ENCODE data around the gene EML3.
"Not testable (repeated sequence)": the region's sequence is repeated elsewhere in the genome, so short reads cannot be mapped to it uniquely, and the experiment has no call there.

The EML3 gene

GRCh38 chr11:62616957-62617356 lies 4.4 kb upstream of the EML3 start:
- not testable (repeated sequence) for DNase-seq

GRCh38 chr11:62615521-62615920 lies 2.9 kb upstream of the EML3 start:
- no peak for DNase-seq

DNA sequence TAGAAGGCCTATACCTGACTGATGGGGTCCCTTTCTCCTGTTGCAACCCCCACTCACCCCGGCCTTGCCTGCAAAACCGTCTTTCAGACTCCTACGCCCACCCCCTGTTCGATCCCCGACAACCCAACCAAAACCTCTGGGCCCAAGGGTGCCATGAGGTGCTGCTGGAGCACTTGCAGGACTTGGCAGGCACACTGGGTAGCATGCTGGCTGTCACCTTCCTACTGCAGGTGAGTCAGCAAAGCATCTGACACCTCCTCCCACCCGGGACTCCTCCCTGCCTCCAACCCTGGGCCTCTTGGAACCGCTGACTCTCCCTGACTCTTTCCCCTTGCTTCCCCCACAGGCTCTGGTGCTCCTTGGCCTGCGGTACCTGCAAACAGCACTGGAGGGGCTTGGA lies 1.7 kb upstream of the EML3 start:
- DNase-seq = no peak

GRCh38 chr11:62613291-62613778 lies 760 bp upstream of the EML3 start:
- no peak for DNase-seq

GRCh38 chr11:62611705-62612365 lies 740 bp downstream of the EML3 start:
- DNase-seq = no peak

- DNase-seq = no peak
Measured at GRCh38 chr11:62610814-62611704, 1.5 kb downstream of the EML3 start.

- no peak for DNase-seq
Measured at GRCh38 chr11:62610403-62610802, 2.2 kb downstream of the EML3 start.

DNA sequence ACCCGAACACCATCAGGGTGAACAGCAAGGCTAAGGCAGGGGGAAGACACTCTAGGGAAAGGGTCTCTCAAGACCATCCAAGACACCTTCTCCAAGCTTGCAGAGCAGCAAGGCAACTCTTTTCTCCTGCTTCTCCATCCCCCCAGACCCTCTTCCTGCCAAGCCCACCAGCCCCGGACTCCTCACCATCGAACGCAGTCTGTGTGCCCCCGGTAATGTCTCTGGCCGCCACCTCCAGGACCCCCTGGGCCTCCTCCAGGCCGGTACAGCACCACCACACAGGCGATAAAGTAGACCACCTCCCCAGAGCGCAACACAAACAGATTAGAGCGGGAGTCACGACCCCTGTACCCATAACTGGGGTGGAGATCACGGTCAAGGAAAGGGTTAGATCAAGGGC lies 3.8 kb downstream of the EML3 start:
- DNase-seq = no peak

DNA sequence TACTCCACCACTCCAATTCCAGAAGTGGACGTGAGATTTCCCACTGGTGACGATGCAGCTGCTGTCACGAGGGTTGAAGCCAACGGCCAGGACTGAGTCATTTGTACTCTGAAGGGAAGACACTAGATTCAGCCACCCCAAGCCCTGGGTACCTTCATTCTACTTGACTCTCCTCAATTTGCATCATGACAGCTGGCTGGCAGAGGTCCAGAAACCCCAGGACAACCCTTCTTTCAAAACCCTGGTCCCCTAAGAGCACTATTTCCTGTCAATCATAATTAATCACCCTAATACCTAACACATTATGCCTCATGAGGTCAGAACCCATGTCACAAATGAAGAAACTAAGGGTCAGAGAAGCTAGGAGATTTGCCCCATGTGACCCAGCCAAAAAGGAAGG lies 4.9 kb downstream of the EML3 start:
- no peak for DNase-seq

- no peak for DNase-seq
Measured at GRCh38 chr11:62605902-62606301, 6.7 kb downstream of the EML3 start.

DNA sequence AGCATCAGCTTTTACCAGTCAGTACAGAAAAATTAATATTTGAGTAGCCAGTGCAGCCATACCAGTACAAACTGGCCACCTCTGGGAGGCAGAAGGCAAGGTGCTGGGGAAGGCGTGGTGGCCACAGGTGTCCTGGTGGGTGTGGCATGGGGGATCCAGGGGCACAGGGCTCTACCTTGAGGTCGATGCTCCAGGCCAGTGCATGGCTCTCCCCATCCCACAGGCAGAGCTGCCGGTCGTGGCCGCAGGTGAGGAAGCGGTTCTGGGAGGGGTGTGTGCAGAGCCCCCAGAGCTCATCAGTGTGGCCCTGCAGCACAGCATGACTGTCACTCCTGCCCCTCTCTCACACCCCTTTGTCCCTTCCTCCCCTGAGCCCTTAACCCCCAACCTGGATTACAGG lies 7.1 kb downstream of the EML3 start:
- no peak for DNase-seq

- DNase-seq = no peak
Measured at GRCh38 chr11:62604460-62605120, 8.0 kb downstream of the EML3 start.

DNA sequence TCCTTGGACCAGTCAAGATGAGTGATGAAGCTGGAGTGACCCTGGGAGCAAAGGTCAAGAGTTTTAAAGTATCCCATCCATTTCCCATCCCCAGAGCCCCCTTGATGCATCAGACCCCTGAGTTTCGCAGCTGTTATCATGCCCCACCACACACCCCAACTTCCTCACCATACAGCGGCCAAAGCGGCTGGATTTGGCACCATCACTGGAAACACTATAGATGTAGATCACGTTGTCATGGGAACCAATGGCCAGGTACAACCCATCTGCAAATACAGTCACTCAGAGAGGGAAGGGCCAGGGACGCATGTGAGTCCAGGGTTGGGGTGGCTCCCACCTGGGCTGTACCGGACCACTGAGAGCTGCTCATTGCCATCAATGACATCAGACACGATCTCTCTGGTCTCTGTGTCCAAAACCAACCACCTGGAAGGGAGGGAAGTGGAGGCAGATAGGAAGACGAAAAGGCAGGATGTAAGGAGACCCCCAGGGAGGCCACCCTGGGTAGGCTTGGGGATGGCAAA lies 8.7 kb downstream of the EML3 start:
- no peak for DNase-seq

DNA sequence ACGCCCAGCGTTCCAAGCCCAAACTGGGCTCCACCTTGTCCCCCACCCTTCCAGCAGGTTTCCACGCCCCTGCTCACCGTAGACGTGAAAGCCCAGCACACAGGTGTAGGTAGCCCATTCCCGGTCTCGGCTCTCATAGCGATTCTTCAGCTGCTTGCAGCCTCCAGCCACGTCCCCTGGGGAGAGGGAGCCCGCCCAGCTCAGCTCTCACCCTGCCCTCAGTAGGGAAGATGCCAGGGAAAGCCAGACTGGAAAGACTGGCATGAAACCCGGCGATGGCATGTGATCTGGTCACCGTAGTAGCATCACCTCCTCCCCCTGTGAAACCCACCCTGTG lies 9.5 kb downstream of the EML3 start:
- DNase-seq = no peak

- peak; percentile 60 to 75 for DNase-seq
Measured at GRCh38 chr11:62602141-62603071, 10.2 kb downstream of the EML3 start.

DNA sequence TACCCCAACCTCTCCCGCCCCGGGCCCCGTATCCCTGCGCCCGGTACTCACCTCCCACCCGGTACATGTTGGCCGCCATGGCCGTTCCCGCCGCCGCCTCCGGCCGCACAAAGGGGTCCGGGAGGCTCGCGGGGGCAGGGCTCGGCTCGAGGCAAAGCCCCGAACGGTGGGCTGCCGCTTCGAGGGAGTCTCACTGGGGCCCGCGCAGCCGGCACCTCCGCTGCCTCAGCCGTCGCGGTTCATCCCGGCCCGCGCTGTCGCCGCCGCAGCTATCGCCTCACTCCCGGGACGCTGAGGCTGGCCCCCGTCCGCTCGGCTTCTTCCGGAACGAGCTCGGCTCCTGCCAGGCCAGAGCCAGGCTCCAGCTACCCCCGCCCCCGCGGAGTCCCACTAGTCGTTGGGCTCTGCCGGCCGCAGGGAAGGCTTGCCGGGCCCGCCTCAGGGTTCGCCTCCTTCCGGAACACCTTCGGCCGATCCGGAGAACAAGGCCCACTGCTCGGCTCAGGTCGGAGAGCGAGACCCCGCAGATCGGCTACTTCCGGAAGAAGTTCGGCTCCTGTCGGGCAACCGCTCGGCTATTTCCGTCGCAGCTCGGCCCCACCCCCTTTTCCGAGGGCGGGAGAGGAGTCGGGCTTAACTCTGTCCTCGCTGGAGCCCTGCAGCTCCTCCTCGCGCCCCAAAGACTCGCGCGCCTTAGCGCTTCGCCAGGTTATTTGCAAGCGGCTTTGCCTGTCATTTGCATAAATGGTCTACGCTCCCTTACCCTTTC lies 11.0 kb downstream of the EML3 start, which contains the start of gene MTA2:
MTA2 (minus strand) TSS at position 494 of the 769 bp plus-strand sequence; CDS start at position 79, 415 bp downstream.
- DNase-seq = peak; percentile 97 to 98

DNA sequence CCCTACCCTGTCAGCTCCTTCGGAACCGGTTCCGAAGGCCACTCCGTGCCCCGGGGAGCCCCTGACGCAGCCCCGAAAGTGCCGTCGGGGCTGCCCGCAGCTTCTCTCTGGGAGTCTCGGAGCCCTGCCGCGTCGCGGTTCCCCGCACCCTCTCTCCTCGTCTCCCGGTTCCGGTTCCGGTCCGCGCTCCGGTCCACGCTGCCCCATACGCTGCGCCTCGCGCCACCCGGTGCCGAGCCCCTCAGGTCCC lies 11.5 kb downstream of the EML3 start:
- no peak for DNase-seq

DNA sequence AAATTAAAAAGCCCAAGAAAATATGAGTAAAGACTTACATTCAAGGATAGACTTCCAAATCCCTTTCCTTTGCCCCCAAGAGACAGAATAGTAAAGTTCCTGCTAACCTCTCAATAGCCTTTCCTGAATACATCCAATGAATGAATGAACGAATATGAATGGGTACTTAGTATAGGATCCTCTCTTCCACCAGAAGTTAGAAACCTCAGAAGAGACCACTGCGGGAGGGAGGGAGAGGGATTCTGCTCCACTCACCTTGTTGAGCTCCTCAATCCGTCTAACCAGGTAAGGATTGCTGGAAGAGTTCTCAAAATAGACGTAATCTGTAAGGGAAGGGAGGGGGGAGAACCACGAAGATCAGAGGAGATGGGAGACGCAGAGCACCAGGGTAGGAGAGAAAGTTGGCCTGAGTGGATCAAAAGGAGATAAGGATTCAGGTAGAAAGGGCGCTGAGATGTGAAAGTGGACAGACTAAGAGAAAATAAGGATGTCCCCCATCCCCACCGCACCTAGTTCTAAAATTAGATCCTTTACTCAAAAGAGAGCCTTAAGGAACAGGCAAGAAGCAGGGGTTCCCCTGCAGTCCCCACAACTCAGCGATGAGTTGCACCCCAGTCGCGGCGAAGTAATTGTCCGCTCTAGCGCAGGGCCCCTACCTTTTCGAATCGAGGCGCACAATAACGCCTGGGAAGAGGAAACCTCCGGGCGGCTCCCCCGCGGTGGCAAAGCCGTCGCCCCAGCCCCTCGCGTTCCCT lies 12.0 kb downstream of the EML3 start:
- DNase-seq = no peak

- DNase-seq = no peak
Measured at GRCh38 chr11:62599901-62600300, 12.7 kb downstream of the EML3 start.

GRCh38 chr11:62599069-62599696 lies 13.4 kb downstream of the EML3 start:
- DNase-seq = peak; percentile 26 to 52

Measured in NCI-H1930 (cell line).